Endothelial cell of coronary artery (primary cell): ENCODE data around the gene ZMYND12. TPM values are rescaled to one million over a fixed set of nuclear protein-coding genes. Genes with fewer than 3 reads are reported as not detected.

Experiments
- total RNA-seq: library from RNA; depleted of rRNA; stranded (reverse); fragments of >200 nt; gene quantifications from 2 replicates; pipeline ENCODE4 v1.2.3, GENCODE V29; 2014

The ZMYND12 gene, protein sequence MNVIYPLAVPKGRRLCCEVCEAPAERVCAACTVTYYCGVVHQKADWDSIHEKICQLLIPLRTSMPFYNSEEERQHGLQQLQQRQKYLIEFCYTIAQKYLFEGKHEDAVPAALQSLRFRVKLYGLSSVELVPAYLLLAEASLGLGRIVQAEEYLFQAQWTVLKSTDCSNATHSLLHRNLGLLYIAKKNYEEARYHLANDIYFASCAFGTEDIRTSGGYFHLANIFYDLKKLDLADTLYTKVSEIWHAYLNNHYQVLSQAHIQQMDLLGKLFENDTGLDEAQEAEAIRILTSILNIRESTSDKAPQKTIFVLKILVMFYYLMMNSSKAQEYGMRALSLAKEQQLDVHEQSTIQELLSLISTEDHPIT
- 0.27 and 0.28 TPM in 2 replicates for total RNA-seq

DNA sequence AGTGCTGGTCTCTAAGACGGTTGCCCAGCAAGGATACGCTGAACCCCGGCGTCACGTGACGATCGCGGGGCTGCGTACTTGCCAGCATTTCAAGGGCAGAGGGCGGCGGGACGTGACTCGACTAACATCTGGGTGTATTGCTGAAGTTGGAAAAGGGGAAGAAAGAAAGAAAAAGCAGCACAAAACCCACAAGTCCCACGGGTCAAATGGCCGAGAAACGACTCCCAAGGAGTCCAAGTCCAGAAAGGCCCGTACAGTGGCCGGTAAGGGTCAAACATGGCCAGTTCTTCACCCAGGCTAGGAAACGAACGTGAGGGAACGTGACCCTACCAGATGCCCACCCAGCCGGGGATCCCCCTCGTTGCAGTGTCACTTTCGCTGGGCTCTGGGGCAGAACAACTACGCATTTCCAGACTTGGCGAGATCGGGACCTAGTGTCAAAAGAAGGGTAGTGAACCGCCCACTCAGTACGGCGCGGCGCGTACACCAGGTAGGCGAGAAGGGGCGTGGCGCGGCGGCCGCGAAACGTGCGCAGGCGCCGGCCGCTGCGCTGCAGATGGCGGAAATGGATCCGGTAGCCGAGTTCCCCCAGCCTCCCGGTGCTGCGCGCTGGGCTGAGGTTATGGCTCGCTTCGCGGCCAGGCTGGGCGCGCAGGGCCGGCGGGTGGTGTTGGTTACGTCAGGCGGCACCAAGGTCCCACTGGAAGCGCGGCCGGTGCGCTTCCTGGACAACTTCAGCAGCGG, at the start of gene ZMYND12, which contains the start of gene PPCS:
TSS of gene ZMYND12 (minus strand) at position 13 of the 744 bp plus-strand sequence. CDS start 25 bp downstream, outside the sequence.
TSS of gene PPCS (plus strand) at position 534 of the 744 bp plus-strand sequence. CDS start at position 557, 23 bp downstream.

DNA sequence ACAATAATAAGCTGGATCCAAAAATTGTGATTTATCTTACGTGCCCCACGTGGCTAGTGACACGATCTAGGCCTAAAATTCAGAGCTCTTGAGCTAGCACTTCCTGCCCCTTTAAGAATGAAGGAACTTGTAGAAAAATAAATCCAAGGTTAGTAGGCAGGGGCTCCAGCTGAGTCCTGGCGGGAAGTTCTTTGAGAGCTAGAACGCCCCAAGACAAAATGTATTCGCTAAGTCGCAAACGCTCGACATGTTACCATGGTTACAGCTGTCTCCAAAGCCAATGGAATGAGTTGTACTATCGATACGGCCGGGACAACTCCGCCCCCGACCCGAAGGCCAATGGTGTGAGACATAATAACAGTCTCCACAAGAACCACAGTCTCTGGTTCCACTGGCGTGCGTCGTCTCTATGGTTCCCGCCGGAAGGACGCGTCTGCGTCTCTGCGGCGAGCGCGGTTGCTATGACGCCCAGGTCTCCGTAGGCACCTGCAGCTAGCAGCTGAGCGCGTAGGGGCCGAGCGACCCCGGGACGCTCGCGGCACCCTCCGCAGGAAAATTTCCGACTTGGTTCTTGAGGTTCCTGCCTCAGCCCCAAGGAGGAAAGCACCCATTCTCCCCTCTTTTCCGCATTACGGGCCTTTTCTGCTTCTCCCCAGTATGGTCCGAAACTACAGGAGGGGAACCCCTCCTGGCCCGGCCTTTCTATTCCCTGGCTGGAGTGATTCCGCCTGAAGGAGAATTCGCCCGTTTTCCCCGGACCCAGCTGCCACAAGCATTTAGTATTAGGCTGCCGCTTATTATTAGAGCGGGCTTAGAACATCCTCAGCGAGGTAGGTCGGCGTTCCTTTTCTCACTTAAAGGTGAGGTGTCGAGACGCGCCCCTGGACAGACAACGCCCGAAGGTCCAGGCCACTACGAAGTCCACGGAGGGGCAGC, 7.3 kb upstream of the ZMYND12 start, which contains the start of gene CCDC30:
TSS of gene CCDC30 (plus strand) at position 459 of the 936 bp plus-strand sequence. CDS start 17,266 bp downstream, outside the sequence.

DNA sequence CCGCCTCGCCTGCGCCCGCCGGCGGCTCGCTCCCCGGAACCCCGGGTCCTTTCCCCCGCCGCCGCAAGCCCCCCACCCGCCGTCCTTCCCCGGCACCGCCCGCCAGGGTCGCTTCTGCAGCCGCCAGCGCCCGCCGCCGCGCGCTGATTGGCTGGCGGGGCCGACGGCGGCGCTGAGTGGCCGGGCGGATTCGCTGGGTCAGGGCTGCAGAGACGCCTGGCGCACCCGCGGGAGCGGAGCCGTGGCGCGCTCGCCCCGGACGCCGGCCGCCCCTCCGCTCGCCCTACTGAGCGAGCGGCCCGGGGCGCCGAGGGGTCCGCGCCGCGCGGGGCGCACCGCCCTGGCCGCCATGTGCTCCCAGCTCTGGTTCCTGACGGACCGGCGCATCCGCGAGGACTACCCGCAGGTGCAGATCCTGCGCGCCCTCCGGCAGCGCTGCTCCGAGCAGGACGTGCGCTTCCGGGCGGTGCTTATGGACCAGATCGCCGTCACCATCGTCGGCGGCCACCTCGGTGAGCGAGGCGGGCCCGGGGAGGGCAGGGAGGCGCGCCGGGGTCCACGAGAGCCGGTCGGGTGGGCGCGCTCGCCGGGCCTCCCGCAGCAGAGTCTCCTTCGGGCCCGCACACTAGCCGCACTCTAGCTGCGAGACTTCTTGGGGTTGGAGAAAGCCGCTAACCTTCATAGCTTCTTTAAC, 75.1 kb downstream of the ZMYND12 start, which contains the start of gene RIMKLA:
TSS of gene RIMKLA (plus strand) at position 207 of the 694 bp plus-strand sequence. CDS start at position 350, 143 bp downstream.

Other genes with a start within 250 kb of the ZMYND12 start
- gene FOXJ3, start 120.8 kb downstream of the ZMYND12 start, total RNA-seq, result 15.1 and 21.5 TPM in 2 replicates
- under 0.01 TPM in 2 replicates for gene RIMKLA, start 75.2 kb downstream of the ZMYND12 start, total RNA-seq
- gene PPCS, start 521 bp upstream of the ZMYND12 start, total RNA-seq, result 19.3 and 23.9 TPM in 2 replicates
- gene CCDC30, start 7.3 kb upstream of the ZMYND12 start, total RNA-seq, result 0.27 and 0.85 TPM in 2 replicates
- gene PPIH, start 202.4 kb upstream of the ZMYND12 start, total RNA-seq, result 28.7 and 40.3 TPM in 2 replicates
- 715 and 801 TPM in 2 replicates for gene YBX1, start 226.4 kb upstream of the ZMYND12 start, total RNA-seq